Measurements from ENCODE around the gene STK35.

Gene STK35

DNA sequence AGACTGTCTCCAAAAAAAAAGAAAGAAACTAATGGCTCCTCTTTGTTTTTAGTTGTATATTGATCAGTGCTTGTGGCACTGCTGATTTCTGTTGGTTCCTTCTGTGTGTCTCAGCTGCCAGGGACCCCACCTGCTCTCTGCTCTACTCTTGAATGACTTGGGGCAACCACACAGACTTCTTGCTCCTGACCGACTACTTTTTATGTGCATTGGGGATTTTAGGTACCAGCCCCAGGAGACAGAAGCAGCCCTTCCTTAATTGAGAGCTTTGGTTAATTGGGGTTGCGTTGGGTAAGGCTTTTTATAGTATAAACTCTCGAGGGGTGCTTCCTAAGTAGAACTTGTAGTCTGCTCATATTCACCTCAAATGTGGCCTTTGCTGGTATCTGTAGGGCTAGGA is 6.9 kb downstream of the STK35 start:
- no peak for DNase-seq

DNA sequence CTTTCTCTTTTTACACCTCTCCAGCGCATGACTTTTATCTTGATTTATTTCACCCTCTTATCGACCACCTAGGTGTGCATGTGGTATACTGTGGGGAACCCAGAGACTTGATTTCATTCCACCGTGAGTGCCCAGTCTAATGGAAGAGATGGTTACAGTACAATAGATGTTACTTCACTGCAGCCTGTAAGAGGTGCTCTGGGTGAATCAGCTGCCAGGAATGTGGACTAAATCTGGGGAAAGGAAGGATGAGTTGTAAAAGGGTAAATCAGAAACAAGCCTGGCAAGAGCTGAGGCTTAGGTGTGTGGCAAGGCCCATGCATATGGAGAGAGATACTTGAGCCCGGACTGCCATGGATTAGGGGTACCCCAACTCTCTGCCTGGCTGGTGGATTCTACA is 7.4 kb downstream of the STK35 start:
- DNase-seq: no peak

DNA sequence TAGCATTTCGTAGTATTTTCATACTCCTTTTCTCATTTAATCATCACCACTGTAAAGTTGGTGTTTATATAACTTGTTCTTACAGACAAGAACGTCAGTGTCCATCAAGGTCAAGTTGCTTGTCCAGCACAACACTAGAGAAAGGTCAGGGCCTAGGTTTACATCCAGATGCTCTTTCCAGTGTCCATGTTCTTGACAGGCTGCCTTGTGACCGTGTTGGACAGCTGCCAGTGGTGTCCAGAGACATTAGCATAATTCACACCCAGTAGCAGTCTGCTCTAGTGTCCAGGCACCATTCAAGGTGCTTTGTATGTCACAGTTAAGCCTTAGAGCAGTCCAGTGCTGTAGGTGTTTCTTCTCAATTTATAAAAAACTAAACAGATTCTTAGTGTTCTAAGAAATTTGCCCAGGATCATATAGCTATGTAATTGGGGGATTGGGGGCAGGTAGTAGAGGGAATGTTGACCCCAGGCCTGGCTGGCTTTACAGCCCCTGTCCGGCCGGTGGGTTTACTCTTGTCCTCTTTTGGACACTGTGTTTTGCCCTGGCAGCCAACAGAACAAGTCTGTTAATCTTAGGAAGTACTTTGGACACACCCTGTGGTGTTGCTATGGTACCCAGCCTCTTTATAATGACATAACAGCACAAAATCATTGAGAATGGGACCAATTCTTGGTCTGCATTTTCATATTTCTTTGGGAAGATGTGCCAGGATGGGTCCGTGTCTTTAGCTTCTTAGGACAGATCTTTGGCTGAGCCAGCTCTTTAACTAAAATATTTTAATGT is 8.0 kb downstream of the STK35 start:
- DNase-seq: no peak

- no peak for DNase-seq
Measured at GRCh38 chr20:2112910-2113309, 11.3 kb downstream of the STK35 start.

- no peak for DNase-seq
Measured at GRCh38 chr20:2114127-2114959, 12.7 kb downstream of the STK35 start.

DNA sequence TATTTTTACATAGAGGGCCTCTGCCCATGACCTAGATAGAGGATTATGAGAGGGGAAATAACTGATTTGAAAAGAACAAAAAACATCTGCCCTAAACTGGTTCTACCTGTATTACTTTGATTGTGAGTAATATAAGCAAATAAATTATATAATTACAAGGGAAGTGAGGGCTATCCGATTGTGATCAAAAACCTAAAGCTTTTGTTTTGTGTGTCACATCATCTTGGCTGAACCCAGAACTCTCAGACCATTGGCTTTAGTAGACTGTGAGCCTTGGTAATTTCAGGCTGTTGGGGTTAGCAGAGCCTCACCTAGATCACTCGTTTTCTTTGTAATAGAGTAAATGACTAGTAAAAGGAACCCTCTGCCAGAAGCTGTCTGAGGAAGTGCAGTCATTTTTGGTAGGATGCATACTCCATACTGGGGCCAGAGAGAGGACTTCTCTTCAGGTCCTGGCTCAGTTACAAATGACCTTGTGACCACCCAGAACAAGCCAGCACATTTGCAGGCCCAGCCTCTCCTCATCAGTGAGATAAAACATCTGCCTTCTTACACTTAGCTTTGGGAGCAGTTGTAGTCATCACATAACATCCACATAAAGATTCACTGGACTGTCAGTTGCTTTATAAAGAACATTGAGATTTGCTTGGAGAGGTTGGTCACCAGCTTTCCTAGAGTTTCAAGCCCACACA is 13.5 kb downstream of the STK35 start:
- DNase-seq: no peak

- no peak for DNase-seq
Measured at GRCh38 chr20:2116170-2116940, 14.7 kb downstream of the STK35 start.

DNA sequence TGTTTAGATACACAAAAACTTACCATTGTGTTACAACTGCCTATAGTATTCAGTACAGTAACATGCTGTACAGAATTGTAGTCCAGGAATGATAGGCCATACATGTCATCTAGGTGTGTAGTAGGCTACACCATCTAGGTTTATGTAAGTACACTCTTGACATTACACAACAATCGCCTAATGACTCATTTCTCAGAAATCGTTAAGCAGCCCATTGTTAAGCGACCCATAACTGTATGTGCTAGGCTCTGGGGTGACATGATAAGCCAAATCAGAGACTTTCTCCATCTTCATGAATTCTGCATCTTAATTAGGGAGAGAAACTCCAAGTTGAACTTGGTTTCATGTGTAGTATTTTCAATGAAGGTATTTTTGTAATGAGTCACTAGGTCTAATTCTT is 17.2 kb downstream of the STK35 start:
- DNase-seq: no peak

DNA sequence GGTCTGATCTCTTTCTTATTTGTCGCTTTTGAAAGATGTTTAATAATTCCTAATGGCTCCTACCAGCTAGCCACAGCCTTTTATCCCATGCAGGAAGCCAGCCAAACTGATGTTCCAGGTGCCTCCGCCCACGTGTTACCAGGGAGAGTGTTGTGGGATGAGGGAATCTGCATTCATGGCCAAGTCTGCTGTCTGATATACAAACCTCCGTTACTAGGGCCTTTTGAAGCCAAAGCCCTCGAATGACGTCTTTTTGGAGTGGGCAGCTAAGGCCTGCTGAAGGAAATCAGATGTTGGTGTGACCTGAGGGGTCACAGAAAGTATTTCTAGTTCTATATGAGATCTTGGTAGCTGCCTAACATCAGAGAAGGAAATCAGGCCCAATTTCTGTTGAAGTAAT is 21.3 kb downstream of the STK35 start:
- no peak for DNase-seq

- no peak for DNase-seq
Measured at GRCh38 chr20:2123720-2124119, 22.1 kb downstream of the STK35 start.

- no peak for DNase-seq
Measured at GRCh38 chr20:2124564-2125213, 23.1 kb downstream of the STK35 start.

DNA sequence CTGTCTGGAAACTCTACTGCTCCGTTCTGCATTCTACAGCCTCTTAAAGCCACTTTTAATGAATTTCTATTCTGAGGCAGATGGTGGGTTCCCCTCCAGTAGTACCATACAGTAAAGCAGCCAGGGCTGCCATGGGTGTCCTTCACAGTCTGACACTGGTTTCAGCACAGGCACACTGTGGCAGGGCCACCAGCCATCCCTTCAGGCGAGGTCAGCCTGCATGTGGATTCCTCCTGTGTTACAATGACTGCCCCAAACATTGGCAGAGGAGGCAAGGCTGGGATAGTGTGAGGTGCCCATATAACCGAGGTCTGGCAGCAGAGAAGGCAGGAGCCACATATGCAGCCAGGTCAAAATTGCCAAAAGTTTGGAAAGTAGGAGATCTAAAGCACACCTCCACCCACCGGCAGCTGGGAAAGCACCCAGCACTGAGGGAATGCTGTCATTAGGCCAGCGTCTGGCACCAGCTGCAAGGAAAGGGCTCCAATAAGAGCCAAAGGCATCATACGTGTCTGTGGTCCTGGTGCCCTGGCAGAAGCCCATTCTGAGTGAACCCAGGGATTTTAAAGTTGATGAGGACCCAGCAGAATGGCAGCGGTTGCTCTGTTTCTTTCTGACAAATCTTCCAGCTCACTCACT is 24.0 kb downstream of the STK35 start:
- DNase-seq: no peak

DNA sequence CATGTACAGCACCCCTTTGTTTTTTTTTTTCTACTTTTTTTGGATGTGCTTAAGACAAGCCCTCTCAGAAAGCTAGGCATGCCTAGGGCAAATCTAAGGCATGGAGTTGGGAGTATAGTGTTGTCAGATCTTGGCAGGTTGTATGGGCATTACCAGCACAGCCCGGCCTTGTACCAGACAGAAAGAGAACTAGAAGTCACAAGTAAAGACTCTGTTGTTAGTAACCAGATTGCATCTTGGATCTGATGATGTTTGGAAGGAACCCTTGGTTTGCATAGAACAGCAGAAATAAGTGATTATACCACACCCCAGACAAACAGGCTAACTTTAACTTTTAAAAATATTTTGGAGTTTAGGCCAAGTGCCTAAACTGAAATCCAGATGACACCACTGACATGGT is 25.6 kb downstream of the STK35 start:
- DNase-seq: no peak

- no peak for DNase-seq
Measured at GRCh38 chr20:2128542-2128941, 26.9 kb downstream of the STK35 start.

GRCh38 chr20:2130062-2130591 is 28.5 kb downstream of the STK35 start:
- DNase-seq: no peak

GRCh38 chr20:2130683-2131082 is 29.1 kb downstream of the STK35 start:
- no peak for DNase-seq

DNA sequence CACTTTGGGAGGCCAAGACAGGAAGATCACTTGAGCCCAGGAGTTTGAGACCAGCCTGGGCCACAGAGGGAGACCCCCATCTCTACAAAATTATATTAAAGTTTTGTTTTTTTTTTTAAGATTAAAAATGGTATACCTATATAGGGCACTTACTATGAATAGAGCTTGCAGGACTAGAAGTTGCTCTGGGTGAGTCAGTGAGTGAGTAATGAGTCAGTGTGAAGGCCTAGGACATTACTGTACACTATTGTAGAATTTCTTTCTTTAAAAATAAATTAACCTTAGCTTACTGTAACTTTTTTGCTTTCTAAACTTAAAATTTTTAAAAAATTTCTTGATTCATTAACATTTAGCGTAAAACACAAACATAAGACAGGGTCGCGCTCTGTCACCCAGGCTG is 29.7 kb downstream of the STK35 start:
- no peak for DNase-seq

DNA sequence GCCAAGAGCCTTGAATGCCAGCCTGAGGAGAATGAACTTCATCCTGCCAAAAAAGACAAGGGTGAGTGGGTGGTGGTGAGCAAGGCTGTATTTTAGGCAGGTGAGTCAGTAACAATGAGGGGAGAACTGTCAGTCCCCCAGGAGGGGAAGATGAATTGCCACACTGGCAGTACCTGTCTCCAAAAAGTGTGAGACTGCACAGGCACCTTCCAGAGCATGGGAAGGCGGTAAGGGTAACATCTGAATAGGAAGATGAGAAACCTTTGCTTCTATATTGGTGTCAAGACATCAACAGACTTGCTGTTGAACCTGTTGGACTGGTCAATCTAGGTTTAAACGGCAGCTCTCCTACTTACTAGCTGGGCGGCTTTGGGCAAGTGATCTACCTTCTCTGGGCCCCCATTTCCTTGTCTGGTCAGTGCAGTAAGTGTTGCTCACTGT is 30.9 kb downstream of the STK35 start:
- DNase-seq: no peak

- DNase-seq: peak in 1 of 2 experiments; percentile 24
Measured at GRCh38 chr20:2133318-2134183, 31.9 kb downstream of the STK35 start.

DNA sequence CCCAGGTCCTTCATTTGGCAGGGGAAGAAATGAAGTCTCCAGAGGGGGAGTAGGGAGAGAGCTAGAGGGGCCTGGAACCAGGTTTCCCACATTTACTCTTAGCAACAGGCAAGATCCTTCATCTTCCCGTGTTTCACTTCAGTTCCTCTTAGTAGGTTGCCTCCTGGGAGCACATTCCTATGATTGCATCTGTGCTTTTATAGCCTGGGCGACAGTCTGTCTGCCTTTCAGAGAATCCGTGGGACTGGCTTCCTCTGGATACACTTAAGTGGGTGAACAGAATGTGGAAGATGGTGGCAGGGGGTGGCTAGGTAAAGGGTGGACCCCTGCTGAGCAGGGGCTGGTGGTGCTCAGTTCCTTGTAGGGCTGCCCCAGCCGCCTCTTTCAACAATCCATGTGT is 33.4 kb downstream of the STK35 start:
- DNase-seq: peak in 1 of 2 experiments; percentile 40

All from NCI-H446 (cell line).